Measurements from ENCODE around the gene CTSA.
A peak's percentile ranks its signal among the peaks of the same experiment; 100 is the strongest.
"Not testable (repeated sequence)": the region's sequence is repeated elsewhere in the genome, so short reads cannot be mapped to it uniquely, and the experiment has no call there.

The CTSA gene

GRCh38 chr20:45918779-45919537, 27.8 kb downstream of the CTSA start:
- DNase-seq (ENCODE audit: low spot score): no peak

DNA sequence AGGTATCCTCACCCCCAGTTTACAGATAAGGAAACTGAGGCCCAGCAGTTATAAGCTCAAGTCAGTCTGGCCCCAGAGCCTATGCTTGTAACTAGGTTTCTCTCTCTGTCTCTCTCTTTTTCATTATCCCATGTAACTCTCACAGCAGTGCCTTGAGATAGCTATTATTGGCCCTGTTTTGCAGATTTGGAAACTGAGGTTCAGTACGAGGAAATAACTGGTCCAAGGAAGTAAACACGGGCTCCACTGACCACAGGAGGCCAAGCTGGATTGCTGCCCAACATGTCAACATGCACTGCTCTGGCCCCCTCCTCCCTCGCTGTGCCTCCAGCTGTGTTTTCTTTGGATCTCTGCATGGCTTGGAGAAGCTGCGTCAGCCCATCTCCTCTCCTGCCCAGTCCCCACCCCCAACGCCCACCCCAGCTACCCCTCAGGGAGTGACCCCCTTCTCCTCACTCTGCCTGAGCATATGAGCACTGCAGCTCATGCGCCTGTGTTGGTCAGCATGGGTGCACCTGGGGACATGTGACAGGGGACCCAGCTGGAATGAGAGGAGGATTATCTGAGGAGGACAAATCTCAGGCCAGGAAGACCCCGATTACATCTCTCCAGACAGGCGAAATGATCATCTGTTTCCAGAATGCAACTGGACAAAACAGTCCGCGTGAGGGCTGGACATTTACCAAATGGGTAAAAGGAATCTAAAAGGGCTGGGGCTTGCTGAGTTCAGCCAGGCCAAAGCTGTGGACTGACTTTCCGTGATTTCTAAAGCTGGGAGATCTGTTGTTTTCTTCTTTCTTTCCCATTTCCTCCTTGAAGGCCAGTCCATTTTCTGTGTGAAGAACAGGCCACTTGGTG, 28.6 kb downstream of the CTSA start:
- DNase-seq (ENCODE audit: low spot score): no peak

GRCh38 chr20:45920462-45921336, 29.6 kb downstream of the CTSA start:
- DNase-seq (ENCODE audit: low spot score): no peak

DNA sequence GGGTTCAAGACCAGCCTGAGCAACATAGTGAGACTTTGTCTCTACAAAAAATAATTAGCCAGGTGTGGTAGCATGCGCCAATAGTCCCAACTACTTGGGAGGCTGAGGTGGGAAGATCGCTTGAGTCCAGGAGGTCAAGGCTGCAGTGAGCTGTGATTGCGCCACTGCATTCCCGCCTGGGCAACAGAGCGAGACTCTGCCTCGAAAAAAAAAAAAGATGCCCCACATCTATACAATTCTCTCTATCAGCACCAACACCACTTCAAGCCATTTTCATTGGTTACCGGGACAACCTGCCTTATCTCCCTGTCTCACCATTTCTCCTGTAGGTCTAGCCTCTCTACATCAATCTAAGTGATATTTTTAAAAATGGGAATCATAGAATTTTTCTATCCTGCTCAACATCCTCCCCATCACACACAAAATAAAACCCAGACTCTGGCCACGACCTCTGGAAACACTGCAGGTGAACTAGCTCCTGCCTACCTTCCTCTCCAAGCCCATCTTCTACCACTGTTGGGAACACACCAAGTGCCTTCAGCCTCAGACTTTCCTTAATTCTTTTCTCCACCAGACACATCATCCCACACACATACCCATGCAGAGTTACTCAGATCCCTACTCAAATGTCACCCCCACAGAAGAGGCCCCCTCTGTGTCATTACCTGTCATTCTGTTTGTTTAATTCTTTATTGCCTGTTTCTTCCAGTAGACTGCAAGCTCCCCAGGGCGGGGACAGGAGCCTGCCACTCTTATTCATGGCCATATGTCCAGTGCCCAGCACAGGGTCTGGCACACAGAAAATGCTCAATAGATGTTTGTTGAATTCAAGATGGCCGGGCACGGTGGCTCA, 30.4 kb downstream of the CTSA start:
- DNase-seq (ENCODE audit: low spot score): no peak

GRCh38 chr20:45924391-45925261, 33.5 kb downstream of the CTSA start:
- DNase-seq (ENCODE audit: low spot score): no peak

DNA sequence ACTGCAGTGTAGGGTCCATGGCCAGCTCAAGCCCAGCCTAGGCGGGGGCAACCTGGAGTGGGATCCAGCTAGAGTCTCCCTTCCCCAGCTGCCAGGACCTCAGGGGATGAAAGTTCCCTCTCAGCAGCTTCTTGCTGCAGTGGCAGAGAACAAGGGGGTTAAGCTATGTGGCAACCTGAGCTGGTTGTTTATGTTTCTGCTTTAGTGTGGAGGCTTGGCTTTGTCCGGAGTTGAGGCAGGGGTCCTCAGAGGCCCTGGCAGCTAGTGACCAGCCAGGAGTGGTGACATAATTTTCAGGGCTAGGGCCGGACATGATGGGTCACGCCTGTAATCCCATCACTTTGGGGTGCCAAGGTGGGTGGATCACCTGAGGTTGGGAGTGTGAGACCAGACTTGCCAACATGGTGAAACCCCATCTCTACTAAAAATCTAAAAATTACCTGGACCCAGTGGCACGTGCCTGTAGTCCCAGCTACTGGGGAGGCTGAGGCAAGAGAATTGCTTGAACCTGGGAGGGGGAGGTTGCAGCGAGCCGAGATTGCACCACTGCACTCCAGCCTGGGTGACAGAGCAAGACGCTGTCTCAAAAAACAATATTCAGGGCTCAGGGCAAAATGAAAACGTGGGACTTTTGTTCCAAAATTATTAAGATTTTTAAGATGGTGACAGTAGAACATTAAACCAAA, 34.8 kb downstream of the CTSA start:
- DNase-seq (ENCODE audit: low spot score): no peak

DNA sequence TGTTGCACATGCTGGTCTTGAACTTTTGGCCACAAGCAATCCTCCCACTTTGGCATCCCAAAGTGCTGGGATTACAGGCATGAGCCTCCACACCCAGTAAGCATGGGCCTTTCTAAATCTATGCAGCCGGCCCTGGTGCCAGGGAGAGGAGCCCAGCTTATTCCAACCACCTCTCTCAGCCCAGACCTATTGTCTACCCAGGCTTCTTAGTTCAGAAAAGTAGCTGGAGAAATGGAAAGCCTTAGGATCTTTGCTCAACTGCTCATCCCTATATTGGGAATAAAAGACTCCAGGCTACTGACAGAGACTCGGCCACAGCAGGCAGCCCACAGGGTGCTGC, 35.6 kb downstream of the CTSA start:
- DNase-seq (ENCODE audit: low spot score): no peak

- no peak for DNase-seq (ENCODE audit: low spot score)
These were observed 36.1 kb downstream of the CTSA start for GRCh38 chr20:45927071-45927878.

DNA sequence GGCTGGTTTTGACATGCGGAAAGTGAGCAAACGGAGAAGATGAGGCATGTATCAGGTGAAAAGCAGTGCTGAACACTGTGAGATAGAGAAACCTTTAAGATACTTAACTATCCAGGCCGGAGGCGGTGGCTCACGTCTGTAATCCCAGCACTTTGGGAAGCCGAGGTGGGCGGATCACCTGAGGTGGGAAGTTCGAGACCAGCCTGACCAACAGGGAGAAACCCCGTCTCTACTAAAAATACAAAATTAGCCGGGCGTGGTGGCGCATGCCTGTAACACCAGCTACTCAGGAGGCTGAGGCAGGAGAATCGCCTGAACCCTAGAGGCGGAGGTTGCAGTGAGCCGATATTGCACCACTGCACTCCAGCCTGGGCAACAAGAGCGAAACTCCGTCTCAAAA, 40.5 kb downstream of the CTSA start:
- not testable (repeated sequence) for DNase-seq (ENCODE audit: low spot score)

- DNase-seq (ENCODE audit: low spot score): peak; percentile 77
These were observed 42.3 kb downstream of the CTSA start for GRCh38 chr20:45933266-45934045.

GRCh38 chr20:45934046-45934585, 43.0 kb downstream of the CTSA start:
- no peak for DNase-seq (ENCODE audit: low spot score)

- peak; percentile 97 for DNase-seq (ENCODE audit: low spot score)
These were observed 43.7 kb downstream of the CTSA start, which contains the start of gene PCIF1 for GRCh38 chr20:45934586-45935415. Gene PCIF1 (plus strand): TSS chr20:45934683. CDS start chr20:45939000, 4,317 bp downstream.

GRCh38 chr20:45935416-45936046, 44.4 kb downstream of the CTSA start:
- no peak for DNase-seq (ENCODE audit: low spot score)

- no peak for DNase-seq (ENCODE audit: low spot score)
These were observed 46.6 kb downstream of the CTSA start for GRCh38 chr20:45937765-45938164.

- DNase-seq (ENCODE audit: low spot score): no peak
These were observed 47.7 kb downstream of the CTSA start for GRCh38 chr20:45938727-45939438.

- no peak for DNase-seq (ENCODE audit: low spot score)
These were observed 48.9 kb downstream of the CTSA start for GRCh38 chr20:45940053-45940452.

Data from left forelimb (tissue), 1 donor.